ENCODE measurements around the gene FAHD2A. TPM values are rescaled to one million over a fixed set of nuclear protein-coding genes. Genes with fewer than 3 reads are reported as not detected.

Gene FAHD2A
- total RNA-seq, 1 donor from 2014 or later: 27.4 TPM

GRCh38 chr2:95372845-95373244 lies 29.7 kb upstream of the FAHD2A start:
- peak; percentile 83 for DNase-seq (ENCODE audit: low spot score)
- peaks cover 5% of the 10 kb centered on the region for H3K27me3 Mint-ChIP-seq (ENCODE audit: low read depth)
- peaks cover 15% of the 10 kb centered on the region for H3K9me3 Mint-ChIP-seq (ENCODE audit: low read depth)
- no peak for TF ChIP-seq CTCF (IDR thresholded peaks at IDR 0.05)
- H3K4me3 Mint-ChIP-seq (ENCODE audit: unreplicated experiment): no peak overlapping the region
- no peaks in the 10 kb centered on the region for H3K4me1 Mint-ChIP-seq (ENCODE audit: low read depth)
- H3K27ac Mint-ChIP-seq (ENCODE audit: unreplicated experiment): no peak overlapping the region
- H3K36me3 Mint-ChIP-seq (ENCODE audit: low read depth): peaks cover 1% of the 10 kb centered on the region

- Mint-ChIP-seq H3K27ac (ENCODE audit: unreplicated experiment) (no peak overlapping the region), H3K27me3 (ENCODE audit: low read depth) (peaks cover under 1% of the 10 kb centered on the region), H3K36me3 (ENCODE audit: low read depth) (peaks cover 1% of the 10 kb centered on the region), H3K9me3 (ENCODE audit: low read depth) (peaks cover 15% of the 10 kb centered on the region), H3K4me3 (ENCODE audit: unreplicated experiment) (no peak overlapping the region), H3K4me1 (ENCODE audit: low read depth) (no peaks in the 10 kb centered on the region)
- DNase-seq (ENCODE audit: low spot score): no peak
- TF ChIP-seq CTCF (IDR thresholded peaks at IDR 0.05): no peak
These were observed 28.5 kb upstream of the FAHD2A start for GRCh38 chr2:95374029-95374428.

- H3K27me3 Mint-ChIP-seq (ENCODE audit: low read depth): no peaks in the 10 kb centered on the region
- TF ChIP-seq CTCF (IDR thresholded peaks at IDR 0.05): no peak
- H3K4me1 Mint-ChIP-seq (ENCODE audit: low read depth): no peaks in the 10 kb centered on the region
- H3K9me3 Mint-ChIP-seq (ENCODE audit: low read depth): peaks cover 15% of the 10 kb centered on the region
- H3K27ac Mint-ChIP-seq (ENCODE audit: unreplicated experiment): no peak overlapping the region
- DNase-seq (ENCODE audit: low spot score): no peak
- H3K4me3 Mint-ChIP-seq (ENCODE audit: unreplicated experiment): no peak overlapping the region
- H3K36me3 Mint-ChIP-seq (ENCODE audit: low read depth): peaks cover 1% of the 10 kb centered on the region
These were observed 28.0 kb upstream of the FAHD2A start for GRCh38 chr2:95374451-95374920.

- Mint-ChIP-seq H3K4me1 (ENCODE audit: low read depth) (no peaks in the 10 kb centered on the region), H3K27me3 (ENCODE audit: low read depth) (peaks cover 1% of the 10 kb centered on the region), H3K27ac (ENCODE audit: unreplicated experiment) (peak overlapping the region; percentile 17), H3K4me3 (ENCODE audit: unreplicated experiment) (no peak overlapping the region), H3K36me3 (ENCODE audit: low read depth) (peaks cover 1% of the 10 kb centered on the region), H3K9me3 (ENCODE audit: low read depth) (peaks cover 13% of the 10 kb centered on the region)
- DNase-seq (ENCODE audit: low spot score): no peak
- TF ChIP-seq CTCF (IDR thresholded peaks at IDR 0.05): no peak
These were observed 27.5 kb upstream of the FAHD2A start for GRCh38 chr2:95374921-95375471.

- no peak for TF ChIP-seq CTCF (IDR thresholded peaks at IDR 0.05)
- peaks cover 7% of the 10 kb centered on the region for H3K27me3 Mint-ChIP-seq (ENCODE audit: low read depth)
These were observed 26.9 kb upstream of the FAHD2A start for GRCh38 chr2:95375532-95376150.

More at GRCh38 chr2:95375532-95376150, 26.9 kb upstream of the FAHD2A start:
- H3K36me3 Mint-ChIP-seq (ENCODE audit: low read depth): peaks cover 1% of the 10 kb centered on the region
- no peak overlapping the region for H3K4me3 Mint-ChIP-seq (ENCODE audit: unreplicated experiment)
- H3K9me3 Mint-ChIP-seq (ENCODE audit: low read depth): peaks cover 8% of the 10 kb centered on the region
- no peak for DNase-seq (ENCODE audit: low spot score)
- H3K27ac Mint-ChIP-seq (ENCODE audit: unreplicated experiment): no peak overlapping the region
- H3K4me1 Mint-ChIP-seq (ENCODE audit: low read depth): no peaks in the 10 kb centered on the region
